Aorta (tissue), 5 donors: ENCODE data around the gene PNMA8C. TPM values are rescaled to one million over a fixed set of nuclear protein-coding genes. Genes with fewer than 3 reads are reported as not detected.
A peak's percentile ranks its signal among the peaks of the same experiment; 100 is the strongest.
"Not testable (repeated sequence)": the region's sequence is repeated elsewhere in the genome, so short reads cannot be mapped to it uniquely, and the experiment has no call there.

Experiments used
- ATAC-seq: fragments of 200-7000 bp; cut with Tn5 transposase; one replicate; pipeline ENCODE4 v1.9.1; 2022; ENCODE audit warnings: moderate library complexity; ENCODE audit not compliant: low FRiP score
- DNase-seq, 2 donors: peaks; one replicate each; pipeline ENCODE4 v3.0.0-alpha.2; 2020
- H3K27ac ChIP-seq, 2 donors: one replicate each; pipeline ENCODE4 v1.5.1; 2013; ENCODE audit warnings: low read length in 2 of 2, mild to moderate bottlenecking in 2 of 2, moderate library complexity in 2 of 2, control low read depth in 1 of 2, inconsistent platforms in 1 of 2, low read depth in 1 of 2
- H3K27me3 ChIP-seq, 2 donors: one replicate each; pipeline ENCODE4 v1.6.1; 2013; ENCODE audit warnings: control low read depth in 1 of 2, low read length in 1 of 2, mild to moderate bottlenecking in 1 of 2, moderate library complexity in 1 of 2; ENCODE audit not compliant: insufficient read depth in 2 of 2, control insufficient read depth in 1 of 2
- H3K36me3 ChIP-seq, 2 donors: one replicate each; pipeline ENCODE4 v1.6.1; 2013; ENCODE audit warnings: control low read depth in 1 of 2, low read length in 1 of 2, mild to moderate bottlenecking in 1 of 2; ENCODE audit not compliant: insufficient read depth in 2 of 2, control insufficient read depth in 1 of 2
- H3K4me1 ChIP-seq, 2 donors: one replicate each; pipeline ENCODE4 v1.6.1; 2013; ENCODE audit warnings: low read length in 2 of 2, control low read depth in 1 of 2, mild to moderate bottlenecking in 1 of 2, moderate library complexity in 1 of 2; ENCODE audit not compliant: insufficient read depth in 2 of 2, control insufficient read depth in 1 of 2
- H3K4me3 ChIP-seq, 2 donors: one replicate each; pipeline ENCODE4 v1.5.1; 2013; ENCODE audit warnings: low read length in 2 of 2, control low read depth in 1 of 2, mild to moderate bottlenecking in 1 of 2
- H3K9me3 ChIP-seq: one replicate; pipeline ENCODE4 v1.6.1; 2013; ENCODE audit warnings: mild to moderate bottlenecking, low read length; ENCODE audit not compliant: control insufficient read depth
- WGBS, 2 donors: extraction: QIAGEN DNeasy Blood & Tissue Kit; methylation state at CpG; one replicate each; pipeline ENCODE4 v1.1.7; 2013; 5-methylcytosine and 5-hydroxymethylcytosine counted together
- intact Hi-C, 2 donors: fragments of 100-400 bp; cut with DNase I; formaldehyde crosslinking; loops; one replicate each; pipeline versions ENCODE4 v1.14.2 to v1.15.0; 2022
- polyA plus RNA-seq, 2 donors: library from polyadenylated mRNA; stranded (reverse); fragments of 200-250 nt; gene quantifications; one replicate each; pipeline ENCODE4 v1.2.3, GENCODE V29; 2013
- total RNA-seq, 2 donors: library from RNA; stranded (reverse); fragmentation: NEBNext Ultra II Directional; extraction: Animal tissue kit (Norgen Biotek cat#: 25700); gene quantifications; one replicate each; pipeline ENCODE4 v1.2.1, GENCODE V29; 2021
- donor health status: healthy with polysubstance abuse.
- donor health status: Bipolar disorder and iron deficiency.
- donor health status: DM: no; HTN: no; CAD: no.
- donor health status: DM: no; HTN: no; CAD: no.
- donor health status: DM: yes; HTN: yes; CAD: no.

The PNMA8C gene
- total and polyA plus RNA-seq, 4 donors = 1.2 to 4.3 (median 2.4) TPM

GRCh38 chr19:46375476-46376067 lies 53.2 kb downstream of the PNMA8C start:
- intact Hi-C loops, H3K4me3 ChIP-seq, H3K27me3 ChIP-seq, H3K36me3 ChIP-seq, H3K4me1 ChIP-seq, H3K27ac ChIP-seq, H3K9me3 ChIP-seq, ATAC-seq: not testable (repeated sequence)
- peak in 1 of 2 donors; percentile 55 for DNase-seq
- 96 to 97% methylated on average over 18 to 22 of the region's 22 CpGs for WGBS, 2 donors

Other genes with a start within 250 kb of the PNMA8C start
- gene IGFL1, start 199.2 kb downstream of the PNMA8C start, total RNA-seq = not detected
- gene IGFL1, start 199.2 kb downstream of the PNMA8C start, polyA plus RNA-seq = not detected
- gene HIF3A, start 131.9 kb downstream of the PNMA8C start, total RNA-seq = 10 to 100 TPM; 37.5 to 55.4 TPM
- gene HIF3A, start 131.9 kb downstream of the PNMA8C start, polyA plus RNA-seq = 10 to 100 TPM in 1 of 2 donors, 1 to 10 TPM in 1; 7.0 to 78.4 TPM
- gene PPP5C, start 81.8 kb downstream of the PNMA8C start, total RNA-seq = 10 to 100 TPM; 62.7 to 63.7 TPM
- gene PPP5C, start 81.8 kb downstream of the PNMA8C start, polyA plus RNA-seq = 10 to 100 TPM; 23.0 to 54.3 TPM
- gene CCDC8, start 15.4 kb downstream of the PNMA8C start, total RNA-seq = 10 to 100 TPM; 18.8 to 25.7 TPM
- gene CCDC8, start 15.4 kb downstream of the PNMA8C start, polyA plus RNA-seq = 10 to 100 TPM in 1 of 2 donors, 1 to 10 TPM in 1; 9.6 to 11.0 TPM
- gene PNMA8A, start 42.6 kb upstream of the PNMA8C start, total RNA-seq = 10 to 100 TPM in 1 of 2 donors, 1 to 10 TPM in 1; 6.8 to 12.4 TPM
- gene PNMA8A, start 42.6 kb upstream of the PNMA8C start, polyA plus RNA-seq = 1 to 10 TPM; 3.3 to 6.8 TPM
- gene PNMA8B, start 66.9 kb upstream of the PNMA8C start, total RNA-seq = 1 to 10 TPM; 1.5 to 5.2 TPM
- under 1 TPM; 0.75 to 0.82 TPM for gene PNMA8B, start 66.9 kb upstream of the PNMA8C start, polyA plus RNA-seq
- 100 to 1,000 TPM; 212 to 237 TPM for gene CALM3, start 172.4 kb upstream of the PNMA8C start, total RNA-seq
- 100 to 1,000 TPM; 197 to 240 TPM for gene CALM3, start 172.4 kb upstream of the PNMA8C start, polyA plus RNA-seq
- 10 to 100 TPM; 70.4 to 70.8 TPM for gene PTGIR, start 196.2 kb upstream of the PNMA8C start, total RNA-seq
- gene PTGIR, start 196.2 kb upstream of the PNMA8C start, polyA plus RNA-seq = 100 to 1,000 TPM in 1 of 2 donors, 10 to 100 TPM in 1; 17.3 to 119 TPM
- 1 to 10 TPM; 3.0 to 4.5 TPM for gene GNG8, start 207.3 kb upstream of the PNMA8C start, total RNA-seq
- gene GNG8, start 207.3 kb upstream of the PNMA8C start, polyA plus RNA-seq = not detected
- gene DACT3, start 232.2 kb upstream of the PNMA8C start, total RNA-seq = 100 to 1,000 TPM in 1 of 2 donors, 10 to 100 TPM in 1; 84.1 to 216 TPM
- gene DACT3, start 232.2 kb upstream of the PNMA8C start, polyA plus RNA-seq = 10 to 100 TPM; 24.4 to 47.0 TPM